Tibial artery (tissue), 4 donors: Measurements from ENCODE around the gene FARP1.

ENCODE experiments used
- DNase-seq, 2 donors: peaks; one replicate each; pipeline ENCODE4 v3.0.0-alpha.2; 2019
- H3K27ac ChIP-seq, 2 donors: fragments of 200-600 bp; sonication (generic) in 1 of 2; 1 replicate in 1 of 2; 2 replicates in 1 of 2; pipeline ENCODE4 v1.5.1; 2018 to 2019; ENCODE audit warnings: mild to moderate bottlenecking in 1 of 2
- H3K27me3 ChIP-seq, 2 donors: fragments of 200-600 bp; sonication (generic) in 1 of 2; one replicate each; pipeline versions ENCODE4 v1.5.1 to v1.6.0; 2016 to 2019
- H3K36me3 ChIP-seq, 3 donors: fragments of 200-600 bp; sonication (generic) in 2 of 3; one replicate each; pipeline ENCODE4 v1.5.1; 2016 to 2019; ENCODE audit warnings: mild to moderate bottlenecking in 2 of 3
- H3K4me1 ChIP-seq, 4 donors: fragments of 200-600 bp; sonication (generic) in 2 of 4; 1 replicate in 3 of 4; 2 replicates in 1 of 4; pipeline ENCODE4 v1.5.1; 2016 to 2019
- H3K4me3 ChIP-seq, 2 donors: fragments of 200-600 bp; sonication (generic) in 1 of 2; 1 replicate in 1 of 2; 2 replicates in 1 of 2; pipeline ENCODE4 v1.5.1; 2018 to 2019; ENCODE audit warnings: mild to moderate bottlenecking in 2 of 2
- H3K9me3 ChIP-seq, 3 donors: fragments of 200-600 bp; sonication (generic) in 1 of 3; one replicate each; pipeline ENCODE4 v1.5.1; 2016 to 2019
- intact Hi-C: fragments of 100-400 bp; cut with DNase I; formaldehyde crosslinking; loops from one replicate; pipeline ENCODE4 v1.15.0; 2023; ENCODE audit warnings: low total_unique reads
- TF ChIP-seq, protein P1 (sequence below), 2 experiments: fragments of 200-600 bp in 1 of 2; fragments of 450-650 bp in 1 of 2; IDR thresholded peaks; one replicate each; pipeline ENCODE4 v1.5.1; 2017 to 2019; ENCODE audit warnings: antibody characterized with exemption in 2 of 2, mild to moderate bottlenecking in 1 of 2, moderate library complexity in 1 of 2

The FARP1 gene

DNA sequence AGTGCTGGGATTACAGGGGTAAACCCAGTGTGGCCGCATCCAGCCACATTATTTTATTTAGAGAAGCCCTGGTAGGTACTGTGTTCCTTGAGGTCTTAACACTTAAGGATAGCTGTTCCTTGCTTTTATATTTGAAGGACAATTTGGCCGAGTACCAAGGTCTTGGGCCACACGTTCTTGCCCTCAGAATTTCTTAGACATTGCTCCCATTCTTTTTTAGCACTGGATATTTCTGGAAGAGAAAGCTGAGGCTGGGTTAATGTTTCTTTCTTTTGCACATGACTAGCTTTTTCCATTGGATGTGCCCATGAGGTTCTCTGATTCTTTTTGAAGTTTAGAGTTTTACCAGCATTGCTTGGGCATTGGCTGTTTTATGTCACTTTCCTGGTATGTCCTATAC is 39.7 kb downstream of the FARP1 start:
- no peak for DNase-seq

GRCh38 chr13:98184792-98185191 is 41.9 kb downstream of the FARP1 start:
- Histone ChIP-seq H3K27ac (peak overlapping the region; percentile 51 to 61), H3K27me3 (no peaks in the 10 kb centered on the region), H3K9me3 (no peaks in the 10 kb centered on the region), H3K4me3 (no peak overlapping the region), H3K4me1 (peaks cover 5 to 65% (median 27%) of the 10 kb centered on the region in 4 donors), H3K36me3 (no peaks in the 10 kb centered on the region)
- intact Hi-C loops: no loop called here
- DNase-seq: no peak
- TF ChIP-seq, protein P1, sequence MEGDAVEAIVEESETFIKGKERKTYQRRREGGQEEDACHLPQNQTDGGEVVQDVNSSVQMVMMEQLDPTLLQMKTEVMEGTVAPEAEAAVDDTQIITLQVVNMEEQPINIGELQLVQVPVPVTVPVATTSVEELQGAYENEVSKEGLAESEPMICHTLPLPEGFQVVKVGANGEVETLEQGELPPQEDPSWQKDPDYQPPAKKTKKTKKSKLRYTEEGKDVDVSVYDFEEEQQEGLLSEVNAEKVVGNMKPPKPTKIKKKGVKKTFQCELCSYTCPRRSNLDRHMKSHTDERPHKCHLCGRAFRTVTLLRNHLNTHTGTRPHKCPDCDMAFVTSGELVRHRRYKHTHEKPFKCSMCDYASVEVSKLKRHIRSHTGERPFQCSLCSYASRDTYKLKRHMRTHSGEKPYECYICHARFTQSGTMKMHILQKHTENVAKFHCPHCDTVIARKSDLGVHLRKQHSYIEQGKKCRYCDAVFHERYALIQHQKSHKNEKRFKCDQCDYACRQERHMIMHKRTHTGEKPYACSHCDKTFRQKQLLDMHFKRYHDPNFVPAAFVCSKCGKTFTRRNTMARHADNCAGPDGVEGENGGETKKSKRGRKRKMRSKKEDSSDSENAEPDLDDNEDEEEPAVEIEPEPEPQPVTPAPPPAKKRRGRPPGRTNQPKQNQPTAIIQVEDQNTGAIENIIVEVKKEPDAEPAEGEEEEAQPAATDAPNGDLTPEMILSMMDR (IDR thresholded peaks at IDR 0.05): no peak

More for the DNA sequence above, 39.7 kb downstream of the FARP1 start:
- intact Hi-C loops: no loop called here
- H3K9me3 ChIP-seq: no peaks in the 10 kb centered on the region
- peak overlapping the region; percentile 51 to 61 for H3K27ac ChIP-seq
- TF ChIP-seq, protein P1 (IDR thresholded peaks at IDR 0.05): no peak
- H3K27me3 ChIP-seq: no peaks in the 10 kb centered on the region
- no peaks in the 10 kb centered on the region for H3K36me3 ChIP-seq
- H3K4me3 ChIP-seq: no peak overlapping the region
- peaks cover 5 to 44% (median 19%) of the 10 kb centered on the region in 4 donors for H3K4me1 ChIP-seq

GRCh38 chr13:98187155-98187964 is 44.5 kb downstream of the FARP1 start:
- no peak for DNase-seq
- H3K27me3 ChIP-seq: no peaks in the 10 kb centered on the region
- intact Hi-C loops: no loop called here
- peak overlapping the region; percentile 78 to 84 for H3K27ac ChIP-seq
- TF ChIP-seq, protein P1 (IDR thresholded peaks at IDR 0.05): no peak
- H3K4me1 ChIP-seq: peaks cover 0 to 86% (median 29%) of the 10 kb centered on the region in 4 donors
- no peaks in the 10 kb centered on the region for H3K9me3 ChIP-seq
- H3K36me3 ChIP-seq: no peaks in the 10 kb centered on the region
- peak overlapping the region; percentile 18 to 27 for H3K4me3 ChIP-seq

DNA sequence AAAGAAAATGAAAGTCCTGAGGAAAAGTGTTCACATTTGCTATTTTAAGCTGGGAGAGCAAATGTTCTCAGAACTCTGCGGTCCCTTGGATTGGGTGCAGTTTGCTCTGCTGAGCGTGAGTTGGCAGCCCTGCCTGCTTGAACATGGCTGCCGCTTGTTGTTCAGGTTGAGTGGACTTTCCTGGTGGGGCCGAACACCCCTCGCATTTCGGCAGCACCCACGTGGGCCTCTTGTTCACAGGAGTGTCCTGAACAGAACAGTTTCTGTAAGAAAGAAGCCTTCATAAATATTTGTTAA is 45.0 kb downstream of the FARP1 start:
- H3K4me3 ChIP-seq: peak overlapping the region; percentile 18 to 27
- no peaks in the 10 kb centered on the region for H3K9me3 ChIP-seq
- TF ChIP-seq, protein P1 (IDR thresholded peaks at IDR 0.05): no peak
- H3K36me3 ChIP-seq: no peaks in the 10 kb centered on the region
- H3K27ac ChIP-seq: peak overlapping the region; percentile 78 to 84
- H3K27me3 ChIP-seq: no peaks in the 10 kb centered on the region
- DNase-seq: peak in 1 of 2 donors; percentile 73
- intact Hi-C loops: no loop called here
- peaks cover 0 to 83% (median 26%) of the 10 kb centered on the region in 4 donors for H3K4me1 ChIP-seq

- TF ChIP-seq, protein P1 (IDR thresholded peaks at IDR 0.05): no peak
- Histone ChIP-seq H3K27ac (peak overlapping the region; percentile 78 to 84), H3K4me1 (peaks cover 0 to 75% (median 20%) of the 10 kb centered on the region in 4 donors), H3K4me3 (no peak overlapping the region), H3K27me3 (no peaks in the 10 kb centered on the region), H3K36me3 (no peaks in the 10 kb centered on the region), H3K9me3 (no peaks in the 10 kb centered on the region)
- no peak for DNase-seq
- intact Hi-C loops: no loop called here
Observed at GRCh38 chr13:98188544-98189166, 45.8 kb downstream of the FARP1 start.
